ENCODE measurements around the gene FTO. TPM values are rescaled to one million over a fixed set of nuclear protein-coding genes. Genes with fewer than 3 reads are reported as not detected.

Gene FTO
- total and polyA plus RNA-seq, 2 of the 8 experiments (the other 6 are each of a cell fraction or from before 2014, with no cell fraction given) = 34.5 to 59.8 TPM

- no peak for TF ChIP-seq BACH1 (IDR thresholded peaks at IDR 0.05; ENCODE audit: low read length)
- TF ChIP-seq POLR2AphosphoS5 (IDR thresholded peaks at IDR 0.05; ENCODE audit: low read depth, low read length) = no peak
- TF ChIP-seq, protein P1, sequence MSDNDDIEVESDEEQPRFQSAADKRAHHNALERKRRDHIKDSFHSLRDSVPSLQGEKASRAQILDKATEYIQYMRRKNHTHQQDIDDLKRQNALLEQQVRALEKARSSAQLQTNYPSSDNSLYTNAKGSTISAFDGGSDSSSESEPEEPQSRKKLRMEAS (IDR thresholded peaks at IDR 0.05) = no peak
- TF ChIP-seq NRF1 (IDR thresholded peaks at IDR 0.05; ENCODE audit: low read depth, low read length) = no peak
- TF ChIP-seq SIRT6 (IDR thresholded peaks at IDR 0.05; ENCODE audit: low read length) = no peak
- TF ChIP-seq CREB1 (IDR thresholded peaks at IDR 0.05) = no peak
Observed at GRCh38 chr16:53859995-53860540, 156.1 kb downstream of the FTO start (continued).

All from H1 (cell line).